Ishikawa (cell line): ENCODE measurements around the gene INO80.

ENCODE experiments used
- CEBPB ChIP-seq: IDR thresholded peaks from 2 replicates; pipeline ENCODE4 v1.6.1; 2012
- CREB1 ChIP-seq: IDR thresholded peaks from 2 replicates; pipeline ENCODE4 v1.6.1; 2012; ENCODE audit warnings: low read depth
- EGR1 ChIP-seq: IDR thresholded peaks from 2 replicates; pipeline ENCODE4 v1.6.1; 2012
- EP300 ChIP-seq: IDR thresholded peaks from 2 replicates; pipeline ENCODE4 v1.6.1; 2012; ENCODE audit warnings: borderline replicate concordance
- FOXM1 ChIP-seq: IDR thresholded peaks from 2 replicates; pipeline ENCODE4 v1.6.1; 2012; ENCODE audit warnings: low read depth, borderline replicate concordance
- MAX ChIP-seq: IDR thresholded peaks from 2 replicates; pipeline ENCODE4 v1.6.1; 2012
- NFIC ChIP-seq: IDR thresholded peaks from 2 replicates; pipeline ENCODE4 v1.6.1; 2012
- RAD21 ChIP-seq: IDR thresholded peaks from 2 replicates; pipeline ENCODE4 v1.6.1; 2012; ENCODE audit warnings: low read depth
- REST ChIP-seq: IDR thresholded peaks from 2 replicates; pipeline ENCODE4 v1.6.1; 2012; ENCODE audit warnings: low read depth, mild to moderate bottlenecking
- TAF1 ChIP-seq: IDR thresholded peaks from 2 replicates; pipeline ENCODE4 v1.6.1; 2012; ENCODE audit warnings: low read depth, mild to moderate bottlenecking
- TCF12 ChIP-seq: IDR thresholded peaks from 2 replicates; pipeline ENCODE4 v1.6.1; 2012; ENCODE audit warnings: low read depth
- TEAD4 ChIP-seq: IDR thresholded peaks from 2 replicates; pipeline ENCODE4 v1.6.1; 2012
- USF1 ChIP-seq: IDR thresholded peaks from 2 replicates; pipeline ENCODE4 v1.6.1; 2012
- YY1 ChIP-seq: IDR thresholded peaks from 2 replicates; pipeline ENCODE4 v1.6.1; 2012; ENCODE audit warnings: low read depth
- ZBTB7A ChIP-seq: IDR thresholded peaks from 2 replicates; pipeline ENCODE4 v1.6.1; 2012; ENCODE audit warnings: low read depth

INO80 gene

GRCh38 chr15:41154412-41154811 is 38.3 kb upstream of the INO80 start:
- TF ChIP-seq CEBPB, result no peak
- TF ChIP-seq YY1, result no peak
- TF ChIP-seq TCF12, result no peak
- TF ChIP-seq MAX, result no peak
- no peak for TF ChIP-seq TAF1

DNA sequence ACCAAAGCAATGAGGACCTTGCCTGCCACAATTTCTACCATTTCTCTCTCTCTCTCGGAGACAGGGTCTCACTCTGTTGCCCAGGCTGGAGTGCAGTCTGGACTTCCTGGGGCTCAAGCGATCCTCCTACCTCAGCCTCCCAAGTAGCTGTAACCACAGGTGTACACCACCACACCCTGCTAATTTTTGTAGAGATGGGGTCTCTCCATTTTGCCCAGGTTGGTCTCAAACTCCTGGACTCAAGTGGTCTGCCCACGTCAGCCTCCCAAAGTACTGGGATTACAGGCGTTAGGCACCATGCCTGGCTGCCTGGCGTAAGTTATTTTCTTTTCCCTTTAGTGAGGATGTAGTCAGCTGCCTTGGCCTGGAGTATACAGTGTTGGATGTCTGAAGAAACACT is 37.7 kb upstream of the INO80 start:
- no peak for TF ChIP-seq FOXM1
- no peak for TF ChIP-seq TAF1
- TF ChIP-seq ZBTB7A, result no peak
- TF ChIP-seq YY1, result no peak
- TF ChIP-seq NFIC, result no peak
- no peak for TF ChIP-seq TEAD4
- TF ChIP-seq EGR1, result no peak
- no peak for TF ChIP-seq REST
- no peak for TF ChIP-seq USF1
- no peak for TF ChIP-seq MAX
- no peak for TF ChIP-seq CEBPB
- TF ChIP-seq CREB1, result no peak
- no peak for TF ChIP-seq EP300
- TF ChIP-seq TCF12, result no peak
- TF ChIP-seq RAD21, result no peak

GRCh38 chr15:41151451-41152005 is 35.4 kb upstream of the INO80 start:
- no peak for TF ChIP-seq NFIC
- TF ChIP-seq FOXM1, result no peak
- no peak for TF ChIP-seq CEBPB
- TF ChIP-seq ZBTB7A, result no peak
- TF ChIP-seq USF1, result no peak
- TF ChIP-seq MAX, result no peak
- TF ChIP-seq TCF12, result no peak
- TF ChIP-seq YY1, result no peak
- TF ChIP-seq REST, result no peak
- TF ChIP-seq TAF1, result no peak

DNA sequence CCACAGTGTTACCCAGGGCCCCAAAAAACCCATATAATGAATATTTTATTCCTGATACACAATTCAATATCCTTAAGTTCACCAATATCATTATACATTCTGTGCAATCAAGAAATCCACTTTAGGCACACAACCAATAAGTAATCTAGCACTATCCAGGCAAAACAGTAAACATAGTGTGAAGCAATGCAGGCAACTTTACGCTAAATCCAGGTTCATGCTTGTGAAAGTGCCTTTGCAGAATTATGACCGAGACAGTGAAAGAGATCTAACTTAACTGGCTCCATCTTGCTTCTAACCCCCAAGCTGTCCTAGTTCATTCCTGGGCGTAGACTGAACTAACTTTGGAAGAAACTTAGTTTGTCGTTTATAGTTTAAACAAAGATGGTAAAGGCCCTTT is 34.2 kb upstream of the INO80 start:
- no peak for TF ChIP-seq TAF1
- no peak for TF ChIP-seq TEAD4
- no peak for TF ChIP-seq EP300
- TF ChIP-seq MAX, result no peak
- TF ChIP-seq CEBPB, result no peak
- TF ChIP-seq ZBTB7A, result no peak
- no peak for TF ChIP-seq FOXM1
- no peak for TF ChIP-seq RAD21
- TF ChIP-seq NFIC, result no peak
- TF ChIP-seq CREB1, result no peak
- no peak for TF ChIP-seq REST

- TF ChIP-seq CEBPB (no peak), RAD21 (no peak), EP300 (no peak), YY1 (no peak), EGR1 (no peak), REST (no peak), CREB1 (no peak), ZBTB7A (no peak), TAF1 (no peak), TCF12 (no peak), USF1 (no peak), FOXM1 (no peak)
These were observed 32.0 kb upstream of the INO80 start for GRCh38 chr15:41148065-41148464.
